Neural progenitor cell (in vitro differentiated cells): ENCODE data around the gene PIRT. TPM values are rescaled to one million over a fixed set of nuclear protein-coding genes. Genes with fewer than 3 reads are reported as not detected.
A peak's percentile ranks its signal among the peaks of the same experiment; 100 is the strongest.

Source experiments
- DNase-seq: peaks from one replicate; pipeline ENCODE4 v3.0.0-alpha.2; 2016; ENCODE audit warnings: low spot score
- H2AFZ ChIP-seq: fragments of 200-600 bp; sonication (generic); replicated peaks from 2 replicates; pipeline ENCODE4 v1.6.1; 2016; ENCODE audit warnings: antibody characterized with exemption
- H3F3A ChIP-seq: fragments of 200-600 bp; sonication (generic); 2 replicates; pipeline ENCODE4 v1.6.1; 2016; ENCODE audit warnings: antibody characterized with exemption, low read depth
- H3K27ac ChIP-seq: fragments of 200-600 bp; sonication (generic); 2 replicates; pipeline ENCODE4 v1.5.1; 2016; ENCODE audit warnings: mild to moderate bottlenecking
- H3K27me3 ChIP-seq: fragments of 200-600 bp; sonication (generic); 2 replicates; pipeline ENCODE4 v1.6.1; 2016; ENCODE audit warnings: mild to moderate bottlenecking, moderate library complexity
- H3K36me3 ChIP-seq: fragments of 200-600 bp; sonication (generic); 2 replicates; pipeline ENCODE4 v1.5.1; 2016
- H3K4me1 ChIP-seq: fragments of 200-600 bp; sonication (generic); 2 replicates; pipeline ENCODE4 v1.6.1; 2016; ENCODE audit warnings: mixed run types
- H3K4me2 ChIP-seq: fragments of 200-600 bp; sonication (generic); 2 replicates; pipeline ENCODE4 v1.6.1; 2016
- H3K4me3 ChIP-seq: fragments of 200-600 bp; sonication (generic); 2 replicates; pipeline ENCODE4 v1.5.1; 2016
- H3K79me2 ChIP-seq: fragments of 200-600 bp; sonication (generic); 2 replicates; pipeline ENCODE4 v1.6.1; 2016; ENCODE audit warnings: low read depth
- H3K9ac ChIP-seq: fragments of 200-600 bp; sonication (generic); 2 replicates; pipeline ENCODE4 v1.6.1; 2016
- H3K9me3 ChIP-seq: fragments of 200-600 bp; sonication (generic); 2 replicates; pipeline ENCODE4 v1.5.1; 2016; ENCODE audit warnings: low read depth
- H4K20me1 ChIP-seq: fragments of 200-600 bp; sonication (generic); 2 replicates; pipeline ENCODE4 v1.6.1; 2016; ENCODE audit warnings: low read depth
- H3K27ac Mint-ChIP-seq: 3 replicates; pipeline ENCODE4 v1.8.0; 2021; ENCODE audit warnings: mixed read lengths
- H3K27me3 Mint-ChIP-seq: 2 replicates; pipeline ENCODE4 v1.8.0; 2022; ENCODE audit warnings: low read depth, mild to moderate bottlenecking, inconsistent platforms, moderate library complexity, mixed read lengths; ENCODE audit not compliant: insufficient read depth
- H3K36me3 Mint-ChIP-seq: 3 replicates; pipeline ENCODE4 v1.8.0; 2021; ENCODE audit warnings: mixed read lengths
- H3K4me1 Mint-ChIP-seq: 3 replicates; pipeline ENCODE4 v1.8.0; 2021; ENCODE audit warnings: mixed read lengths
- H3K4me3 Mint-ChIP-seq: 3 replicates; pipeline ENCODE4 v1.8.0; 2021; ENCODE audit warnings: mild to moderate bottlenecking, moderate library complexity, mixed read lengths
- H3K9me3 Mint-ChIP-seq: 3 replicates; pipeline ENCODE4 v1.8.0; 2020; ENCODE audit warnings: mixed read lengths
- CTCF ChIP-seq: fragments of 200-600 bp; sonication (generic); IDR thresholded peaks from 2 replicates; pipeline ENCODE4 v1.5.1; 2017; ENCODE audit warnings: antibody characterized with exemption, mild to moderate bottlenecking
- EZH2 ChIP-seq: fragments of 200-600 bp; sonication (generic); IDR thresholded peaks from 2 replicates; pipeline ENCODE4 v1.6.1; 2017; ENCODE audit warnings: antibody characterized with exemption, mild to moderate bottlenecking, moderate library complexity
- EZH2phosphoT487 ChIP-seq: fragments of 200-600 bp; sonication (generic); IDR thresholded peaks from 2 replicates; pipeline ENCODE4 v1.6.1; 2017; ENCODE audit warnings: antibody characterized with exemption
- total RNA-seq: library from RNA; depleted of rRNA; stranded (reverse); fragments of >200 nt; gene quantifications from 2 replicates; pipeline ENCODE4 v1.2.3, GENCODE V29; 2015; ENCODE audit warnings: low replicate concordance

PIRT gene
- total RNA-seq, 1 donor from 2014 or later = not detected

DNA sequence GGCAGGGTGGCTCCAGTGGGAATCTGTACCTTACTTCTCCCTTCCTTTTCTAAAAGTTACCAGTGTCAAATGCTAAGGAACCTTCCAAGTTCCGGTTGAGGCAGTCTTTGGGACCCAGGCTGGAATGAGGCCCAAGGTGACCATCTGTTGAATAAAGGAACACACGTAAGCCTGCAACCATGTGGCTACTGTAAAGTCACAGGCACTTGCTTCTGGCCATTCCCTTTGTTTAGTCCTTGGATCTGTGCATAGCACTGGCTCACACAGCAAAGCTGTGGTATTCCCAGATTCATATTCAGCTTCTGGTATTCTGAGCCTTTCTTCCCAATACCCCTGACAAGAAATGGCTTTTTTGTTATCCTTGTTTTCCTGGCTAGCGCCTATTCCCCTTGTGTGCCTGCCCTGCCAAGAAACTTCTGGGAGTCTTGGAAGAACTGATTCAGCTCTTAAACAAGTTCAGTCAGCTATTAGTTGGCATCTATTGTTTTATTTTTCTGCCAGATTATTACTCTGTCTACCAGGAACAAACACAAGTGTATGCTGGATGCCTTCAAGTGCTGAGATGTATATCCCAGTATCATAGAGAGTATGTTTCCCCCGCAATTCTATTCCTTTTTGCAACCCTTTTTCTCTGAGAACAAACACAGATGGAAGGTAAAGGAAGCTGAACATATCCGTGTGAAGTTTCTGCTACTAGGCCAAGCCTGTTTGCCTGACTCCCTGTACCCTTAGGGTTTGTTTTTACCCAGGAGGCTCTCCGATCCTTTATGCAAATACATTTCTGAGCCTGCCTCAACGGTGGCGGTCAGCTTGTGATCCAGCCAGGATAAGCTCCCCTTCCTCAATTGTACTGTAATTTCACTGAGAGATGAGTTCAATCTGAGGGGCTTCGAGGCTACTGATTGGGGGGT is 47.1 kb downstream of the PIRT start:
- Histone ChIP-seq H3K36me3 (no peaks in the 10 kb centered on the region), H3K9me3 (no peaks in the 10 kb centered on the region), H4K20me1 (no peaks in the 10 kb centered on the region), H3K9ac (no peak overlapping the region), H2AFZ (no peak overlapping the region), H3K79me2 (no peaks in the 10 kb centered on the region), H3K4me3 (no peak overlapping the region), H3K27ac (no peak overlapping the region), H3K4me1 (peaks cover 8% of the 10 kb centered on the region), H3K27me3 (no peaks in the 10 kb centered on the region), H3K4me2 (no peak overlapping the region), H3F3A (no peaks in the 10 kb centered on the region)
- Mint-ChIP-seq H3K9me3 (no peaks in the 10 kb centered on the region), H3K36me3 (no peaks in the 10 kb centered on the region), H3K4me1 (peaks cover 42% of the 10 kb centered on the region), H3K4me3 (no peak overlapping the region), H3K27ac (no peak overlapping the region), H3K27me3 (peaks cover 12% of the 10 kb centered on the region)
- DNase-seq = no peak
- TF ChIP-seq CTCF (no peak), EZH2 (no peak), EZH2phosphoT487 (no peak)

DNA sequence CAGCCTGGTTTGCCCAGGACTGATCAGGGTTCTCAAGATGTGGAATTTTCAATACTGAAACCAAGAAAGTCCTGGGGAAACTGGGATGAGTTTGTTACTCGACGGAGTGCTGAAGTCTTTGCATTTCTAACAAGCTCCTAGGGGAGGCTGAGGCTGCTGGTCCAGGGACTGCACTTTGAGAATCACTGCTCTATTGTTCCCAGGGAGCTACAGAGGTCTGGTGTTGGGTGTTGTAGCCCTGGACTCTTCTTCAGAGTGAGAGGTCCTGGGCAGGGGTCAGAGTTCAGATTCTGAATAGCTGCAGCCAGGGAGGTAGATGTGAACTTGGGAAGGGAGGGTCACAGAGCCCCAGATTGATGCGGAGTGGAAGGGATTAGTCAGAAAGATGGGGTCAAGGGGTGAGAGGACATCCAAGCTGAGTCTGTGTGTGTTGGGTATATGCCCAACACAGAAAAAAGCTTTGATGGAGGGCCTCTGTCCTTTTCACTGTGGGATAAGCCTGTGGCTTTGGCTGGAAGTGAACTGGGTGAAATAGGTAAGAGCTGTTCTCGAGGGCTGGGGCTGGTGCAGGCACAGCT is 48.1 kb downstream of the PIRT start:
- no peak for DNase-seq
- H3K27ac Mint-ChIP-seq = no peak overlapping the region

DNA sequence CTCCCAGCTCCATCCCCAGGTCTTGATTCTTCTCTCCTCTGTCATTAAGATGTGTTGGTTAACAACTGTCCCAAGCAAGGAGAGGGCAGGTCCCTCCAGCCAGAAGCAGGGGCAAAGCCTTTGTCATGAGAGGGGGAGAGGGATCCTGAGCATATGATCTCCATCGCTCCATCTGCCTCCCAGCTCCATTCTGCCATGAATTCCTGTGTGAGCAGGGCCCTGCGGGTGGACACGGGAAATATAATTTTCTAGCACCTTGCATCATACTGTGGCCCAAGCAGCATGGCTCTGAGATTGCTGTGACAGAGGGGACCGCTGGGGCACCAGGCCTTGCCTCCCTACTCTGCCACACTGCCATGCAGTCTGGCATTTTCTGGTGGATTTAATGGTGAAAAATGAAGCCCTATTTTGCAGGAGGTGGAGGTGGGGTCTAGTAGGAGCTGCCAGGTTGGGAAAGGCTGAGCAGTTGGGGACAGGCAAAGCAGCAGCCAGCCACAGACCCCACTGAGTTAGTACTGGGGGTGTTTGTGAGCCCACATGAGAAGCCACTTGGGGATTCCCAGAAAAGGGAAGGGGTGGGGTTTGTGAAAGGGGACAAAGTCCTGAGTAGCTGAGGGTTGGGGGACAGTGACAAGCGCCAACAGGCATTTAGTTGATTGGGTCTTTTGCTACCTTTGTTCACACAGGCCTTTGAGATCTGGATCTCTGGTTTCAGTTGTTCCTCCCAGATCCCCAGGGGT is 50.4 kb downstream of the PIRT start:
- Mint-ChIP-seq H3K9me3 (peaks cover 2% of the 10 kb centered on the region), H3K4me3 (no peak overlapping the region), H3K27ac (peak overlapping the region; percentile 57), H3K36me3 (no peaks in the 10 kb centered on the region), H3K4me1 (peaks cover 35% of the 10 kb centered on the region), H3K27me3 (peaks cover 15% of the 10 kb centered on the region)
- TF ChIP-seq CTCF (no peak), EZH2 (no peak), EZH2phosphoT487 (no peak)
- Histone ChIP-seq H3K79me2 (no peaks in the 10 kb centered on the region), H3K27ac (no peak overlapping the region), H3K4me2 (no peak overlapping the region), H3F3A (no peaks in the 10 kb centered on the region), H3K9me3 (no peaks in the 10 kb centered on the region), H4K20me1 (no peaks in the 10 kb centered on the region), H3K4me1 (peaks cover 8% of the 10 kb centered on the region), H3K4me3 (no peak overlapping the region), H3K36me3 (no peaks in the 10 kb centered on the region), H2AFZ (no peak overlapping the region), H3K9ac (no peak overlapping the region), H3K27me3 (no peaks in the 10 kb centered on the region)
- no peak for DNase-seq

More for the DNA sequence above, 48.1 kb downstream of the PIRT start:
- Mint-ChIP-seq H3K4me1 (peaks cover 42% of the 10 kb centered on the region), H3K36me3 (no peaks in the 10 kb centered on the region), H3K4me3 (no peak overlapping the region), H3K27me3 (peaks cover 14% of the 10 kb centered on the region), H3K9me3 (no peaks in the 10 kb centered on the region)
- Histone ChIP-seq H2AFZ (no peak overlapping the region), H3K4me1 (peaks cover 8% of the 10 kb centered on the region), H4K20me1 (no peaks in the 10 kb centered on the region), H3F3A (no peaks in the 10 kb centered on the region), H3K4me2 (no peak overlapping the region), H3K9ac (no peak overlapping the region), H3K4me3 (no peak overlapping the region), H3K27me3 (no peaks in the 10 kb centered on the region), H3K9me3 (no peaks in the 10 kb centered on the region), H3K79me2 (no peaks in the 10 kb centered on the region), H3K36me3 (no peaks in the 10 kb centered on the region), H3K27ac (no peak overlapping the region)
- no peak for TF ChIP-seq EZH2
- TF ChIP-seq CTCF = no peak
- TF ChIP-seq EZH2phosphoT487 = no peak
